GM12865 (cell line): ENCODE measurements around the gene DAPK2.

Experiments used
- DNase-seq: peaks from one replicate; pipeline ENCODE4 v3.0.0; 2010; ENCODE audit warnings: low read depth
- H3K4me3 ChIP-seq: 2 replicates; pipeline ENCODE4 v1.5.1; 2011; ENCODE audit warnings: mild to moderate bottlenecking, low read depth, low read length, control low read depth
- CTCF ChIP-seq: IDR thresholded peaks from 2 replicates; pipeline ENCODE4 v1.5.1; 2011; ENCODE audit warnings: low read length, control low read depth, low read depth, inconsistent platforms; ENCODE audit not compliant: insufficient read depth; ENCODE audit errors: missing control alignments

Gene DAPK2

GRCh38 chr15:64011736-64012135 lies 34.5 kb downstream of the DAPK2 start:
- no peak for TF ChIP-seq CTCF
- no peak overlapping the region for H3K4me3 ChIP-seq
- no peak for DNase-seq

GRCh38 chr15:64010719-64011118 lies 35.6 kb downstream of the DAPK2 start:
- H3K4me3 ChIP-seq = no peak overlapping the region
- peak; percentile 37 for TF ChIP-seq CTCF
- peak; percentile 98 for DNase-seq

- H3K4me3 ChIP-seq = peak overlapping the region; percentile 17; the same call in 1 of the 2 replicates
- TF ChIP-seq CTCF = no peak
- DNase-seq = peak; percentile 90
These were observed 36.5 kb downstream of the DAPK2 start for GRCh38 chr15:64009798-64010261.

GRCh38 chr15:64009241-64009640 lies 37.0 kb downstream of the DAPK2 start:
- peak overlapping the region; percentile 17; the same call in 1 of the 2 replicates for H3K4me3 ChIP-seq
- no peak for TF ChIP-seq CTCF
- peak; percentile 54 for DNase-seq

- no peak for DNase-seq
- TF ChIP-seq CTCF = no peak
- no peak overlapping the region for H3K4me3 ChIP-seq
These were observed 38.1 kb downstream of the DAPK2 start for GRCh38 chr15:64008177-64008576.

- no peak overlapping the region for H3K4me3 ChIP-seq
- no peak for TF ChIP-seq CTCF
- no peak for DNase-seq
These were observed 39.6 kb downstream of the DAPK2 start for GRCh38 chr15:64006642-64007041.

- DNase-seq = no peak
- H3K4me3 ChIP-seq = no peak overlapping the region
- TF ChIP-seq CTCF = no peak
These were observed 41.7 kb downstream of the DAPK2 start for GRCh38 chr15:64004587-64004986.
